ENCODE data around the gene PTGES2.

Gene PTGES2

GRCh38 chr9:128103589-128103962 is 24.0 kb downstream of the PTGES2 start:
- no peak for DNase-seq (ENCODE audit: low read depth)

DNA sequence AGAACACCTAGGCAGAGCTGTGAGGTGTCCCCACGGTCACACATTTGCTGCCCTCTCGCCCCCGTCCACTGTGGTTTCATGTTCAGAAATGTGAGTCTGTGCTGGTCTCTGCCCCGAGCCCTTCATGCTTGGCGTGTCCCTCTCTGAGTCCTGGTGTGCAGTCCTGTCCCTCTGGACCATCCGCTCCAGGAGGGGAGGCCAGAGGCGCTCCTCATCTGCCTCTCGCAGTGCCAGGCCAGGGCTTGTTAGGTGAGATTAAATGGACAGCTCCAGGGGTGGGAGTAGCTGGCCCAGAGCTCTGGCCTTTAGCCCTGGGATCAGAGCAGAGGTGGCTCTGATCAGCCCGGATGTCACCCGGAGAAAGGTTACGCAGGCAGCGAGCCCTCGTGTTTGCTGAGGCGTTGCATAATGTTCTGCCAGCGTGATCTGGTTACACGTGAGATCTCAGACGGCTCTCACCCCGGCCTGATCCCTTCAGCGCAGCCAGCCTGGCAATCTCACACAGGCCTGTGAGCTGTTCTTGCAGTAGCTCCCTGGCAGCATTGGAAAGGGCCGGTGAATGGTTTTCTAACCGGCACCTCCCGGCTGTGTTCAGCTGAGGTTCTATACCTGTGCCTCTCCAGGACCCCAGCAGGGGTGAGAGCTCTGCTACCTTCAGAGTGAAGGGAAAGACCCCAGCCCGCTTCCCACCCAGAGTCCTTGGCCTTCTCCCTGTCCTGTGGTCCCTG is 24.5 kb downstream of the PTGES2 start:
- DNase-seq (ENCODE audit: low read depth) = no peak

DNA sequence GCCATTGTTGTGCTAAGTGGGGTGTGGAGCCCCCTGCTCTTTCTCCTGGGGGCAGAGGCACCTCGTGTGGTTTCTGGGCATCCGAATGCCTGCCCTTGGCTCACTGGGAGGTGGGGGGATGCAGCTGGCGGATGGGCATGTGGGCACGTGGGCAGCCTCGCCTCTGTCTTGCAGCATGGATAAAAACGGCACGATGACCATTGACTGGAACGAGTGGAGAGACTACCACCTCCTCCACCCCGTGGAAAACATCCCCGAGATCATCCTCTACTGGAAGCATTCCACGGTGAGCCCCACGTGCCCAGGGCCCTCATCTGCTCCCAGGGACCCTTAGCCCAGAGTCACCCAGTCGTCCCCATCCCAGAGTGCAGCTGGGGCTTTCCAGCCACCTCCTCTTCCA is 25.3 kb downstream of the PTGES2 start:
- DNase-seq (ENCODE audit: low read depth) = no peak

DNA sequence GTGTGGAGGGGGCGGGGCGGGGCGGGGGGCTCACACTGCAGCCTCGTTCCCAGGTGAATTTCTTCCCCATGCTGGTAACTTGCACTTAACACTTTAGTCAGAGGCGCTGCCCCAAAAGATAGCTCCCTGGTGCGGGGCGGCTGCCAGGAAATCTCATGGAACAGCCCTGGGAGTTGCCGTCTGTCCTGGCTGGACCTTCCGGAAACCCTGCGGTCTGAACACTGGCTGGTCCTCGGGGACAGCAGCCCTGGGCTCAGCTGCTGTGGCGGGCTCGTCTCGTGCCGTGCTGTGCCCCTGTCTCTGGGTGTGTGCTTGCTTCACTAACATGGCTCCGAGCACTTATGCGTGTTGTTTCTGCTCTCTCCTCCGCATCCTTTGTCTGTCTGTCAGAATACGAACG is 25.8 kb downstream of the PTGES2 start:
- no peak for DNase-seq (ENCODE audit: low read depth)

- DNase-seq (ENCODE audit: low read depth) = no peak
These were observed 26.3 kb downstream of the PTGES2 start for GRCh38 chr9:128101231-128101661.

DNA sequence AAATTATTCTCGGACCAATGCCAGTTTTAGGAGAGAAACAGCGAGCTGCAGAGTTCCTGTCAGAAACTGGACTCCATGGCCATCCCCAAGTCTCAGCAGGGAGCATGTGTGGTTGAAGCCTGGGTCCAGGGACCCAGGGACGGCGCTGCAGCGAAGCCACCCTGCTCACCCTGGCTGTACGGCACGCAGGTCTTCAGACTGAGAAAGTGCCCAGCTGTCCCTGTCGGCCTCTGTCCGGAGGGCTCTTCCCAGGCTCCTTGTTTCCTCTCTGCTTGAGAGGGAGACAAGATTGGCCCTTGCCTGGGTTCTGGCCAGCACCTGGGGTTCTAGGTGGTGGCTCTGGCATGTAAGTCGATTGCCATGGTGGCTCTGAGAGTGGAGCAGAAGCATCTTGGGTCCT is 26.9 kb downstream of the PTGES2 start:
- DNase-seq (ENCODE audit: low read depth) = no peak

- peak; percentile 44 for DNase-seq (ENCODE audit: low read depth)
These were observed 27.5 kb downstream of the PTGES2 start for GRCh38 chr9:128099932-128100491.

- DNase-seq (ENCODE audit: low read depth) = peak; percentile 70
These were observed 28.1 kb downstream of the PTGES2 start for GRCh38 chr9:128099231-128099931.

- peak; percentile 99 for DNase-seq (ENCODE audit: low read depth)
These were observed 29.0 kb downstream of the PTGES2 start for GRCh38 chr9:128098297-128099230.

GRCh38 chr9:128097543-128098296 is 29.8 kb downstream of the PTGES2 start:
- DNase-seq (ENCODE audit: low read depth) = no peak

DNA sequence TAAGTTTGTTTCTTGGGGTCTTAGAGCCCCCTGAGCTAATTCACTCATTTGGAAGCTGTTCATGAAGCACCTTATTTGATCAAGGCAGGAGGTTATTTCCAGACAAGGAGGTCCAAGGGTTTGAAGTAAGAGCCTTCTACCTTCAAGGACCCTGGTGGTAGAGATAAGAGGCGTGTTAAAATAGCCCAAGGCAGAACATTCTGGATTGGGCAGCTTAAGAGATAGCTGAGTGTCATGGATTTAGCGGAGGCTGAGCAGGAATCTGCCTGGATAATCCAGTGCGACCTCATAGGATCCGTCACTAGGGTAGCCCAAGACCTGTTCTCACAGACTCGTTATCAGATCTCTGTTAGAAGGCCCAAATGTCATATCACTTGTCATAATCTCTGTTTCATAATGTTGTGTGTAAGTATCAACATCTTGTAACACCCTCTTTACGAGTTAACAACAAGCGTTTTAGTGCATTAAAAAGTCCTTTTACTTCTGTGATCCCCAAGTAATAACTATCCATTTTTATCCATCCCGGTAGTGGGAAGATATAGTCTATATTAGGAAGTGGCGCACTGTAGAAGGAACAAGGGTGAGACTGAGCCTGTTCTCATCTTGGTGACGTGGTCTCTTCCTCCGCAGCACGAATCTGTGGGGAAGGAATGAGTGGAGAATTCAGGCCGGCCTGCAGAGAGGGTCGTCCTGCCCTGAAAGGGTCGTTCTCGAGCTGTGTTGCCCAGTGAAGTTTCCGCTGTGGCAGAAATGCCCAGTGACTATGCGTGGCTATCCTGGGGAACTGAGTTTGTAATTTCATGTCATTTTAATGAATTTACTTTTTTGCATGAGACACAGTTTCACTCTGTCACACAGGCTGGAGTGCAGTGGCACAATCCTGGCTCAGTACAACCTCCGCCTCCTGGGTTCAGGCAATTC is 30.7 kb downstream of the PTGES2 start:
- DNase-seq (ENCODE audit: low read depth) = no peak

DNA sequence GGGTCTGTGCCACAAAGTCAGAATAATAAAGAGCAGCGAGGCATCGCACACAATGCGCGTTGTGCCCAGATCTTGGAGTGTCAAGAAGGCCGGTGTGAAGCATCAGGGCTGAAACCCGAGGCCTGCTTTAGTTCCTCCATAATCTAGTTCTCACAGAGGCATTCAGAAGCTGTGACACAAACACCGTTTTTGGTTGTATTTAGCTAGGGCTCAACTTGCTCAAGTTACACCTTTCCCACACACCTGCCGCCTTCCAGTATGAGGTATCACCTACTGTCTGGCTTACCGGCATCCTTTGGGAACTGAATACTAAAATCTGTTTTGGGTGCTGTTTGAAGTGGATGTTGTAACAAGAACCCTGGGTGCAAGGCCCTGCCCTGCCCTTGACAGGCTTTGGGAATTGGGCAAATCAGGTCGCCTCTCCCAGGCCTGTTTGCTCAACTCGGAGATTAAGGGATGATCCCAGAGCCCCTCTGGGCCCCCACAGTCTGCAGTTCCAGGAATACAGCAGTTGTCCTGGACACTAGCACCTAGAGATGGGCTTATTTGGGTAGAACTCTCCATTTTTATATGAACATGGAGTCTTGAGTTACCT is 32.5 kb downstream of the PTGES2 start:
- DNase-seq (ENCODE audit: low read depth) = no peak

- peak; percentile 98 for DNase-seq (ENCODE audit: low read depth)
These were observed 33.2 kb downstream of the PTGES2 start for GRCh38 chr9:128094166-128094949.

DNA sequence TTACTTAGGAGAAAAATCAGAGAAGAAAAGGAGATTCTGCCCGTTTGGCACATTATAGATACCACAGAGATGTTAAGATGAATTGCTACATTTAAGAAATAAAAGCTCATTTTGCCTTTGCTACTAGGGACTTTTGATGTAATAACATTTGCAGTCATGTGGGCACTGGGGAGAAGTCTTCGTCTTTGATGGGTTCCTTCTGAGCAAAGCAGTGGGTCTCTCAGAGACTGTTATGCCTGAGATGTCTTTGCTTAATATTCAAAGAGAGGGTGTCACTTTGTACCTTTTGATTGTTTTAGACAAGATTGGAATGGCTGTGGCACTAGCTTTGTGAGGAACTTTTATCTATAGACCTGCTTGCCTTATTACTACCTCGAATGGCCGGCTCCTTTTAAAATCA is 34.5 kb downstream of the PTGES2 start:
- DNase-seq (ENCODE audit: low read depth) = no peak

DNA sequence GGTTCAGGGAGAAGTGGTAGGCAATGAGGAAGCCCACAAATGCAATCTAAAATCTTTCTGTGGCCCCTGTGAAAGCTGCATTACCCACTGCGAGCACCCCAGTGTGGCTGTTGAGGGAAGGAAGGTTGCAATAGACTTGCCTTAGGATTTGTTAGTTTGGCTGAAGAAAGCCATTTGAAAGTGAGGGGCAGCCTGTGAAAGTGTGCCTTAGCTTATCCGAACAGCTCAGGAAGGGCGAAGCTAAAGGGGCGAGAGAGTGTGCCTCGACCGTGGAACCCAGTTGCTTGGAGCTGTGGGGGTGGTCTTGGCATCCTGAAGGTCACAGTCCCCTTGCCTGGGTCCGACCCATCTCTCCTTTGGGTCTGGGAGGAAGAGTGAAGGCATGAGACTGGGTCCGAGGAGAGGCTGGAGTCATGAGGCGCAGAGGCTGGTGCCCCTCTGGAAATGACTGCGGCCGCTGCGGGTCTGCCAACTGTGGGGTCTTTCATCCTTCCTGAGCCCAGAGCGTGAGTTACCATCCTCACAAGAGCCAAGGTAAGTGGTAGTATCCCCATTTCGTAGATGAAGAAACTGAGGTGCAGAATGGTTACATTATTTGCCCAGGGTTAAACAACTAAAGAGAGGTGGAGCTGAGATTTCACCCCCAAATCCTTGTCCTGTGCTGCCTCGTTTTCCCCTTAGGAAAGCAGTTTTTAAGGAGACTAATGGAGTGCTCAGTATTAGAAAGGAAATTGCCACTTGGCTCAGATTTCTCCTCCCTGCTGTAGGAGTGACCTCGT is 35.1 kb downstream of the PTGES2 start:
- no peak for DNase-seq (ENCODE audit: low read depth)

DNA sequence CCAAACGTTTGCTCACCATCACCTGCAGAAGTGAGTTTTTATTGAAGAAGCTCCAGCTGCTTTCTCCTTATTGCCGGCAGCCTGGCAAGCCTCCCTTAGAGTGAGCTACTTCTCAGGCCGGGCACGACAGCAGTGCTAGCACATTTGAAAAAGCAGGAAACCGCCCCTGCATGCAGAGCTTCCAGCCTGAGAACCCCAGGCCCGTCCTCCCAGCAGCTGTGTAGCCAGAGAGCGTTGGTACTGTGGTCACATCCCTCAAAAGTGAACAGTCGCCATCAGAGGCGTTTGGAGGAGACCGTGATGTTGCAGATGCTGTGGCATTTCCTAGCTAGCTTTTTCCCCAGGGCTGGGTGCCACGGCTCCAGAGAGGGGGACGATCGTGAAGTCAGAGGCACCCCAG is 36.0 kb downstream of the PTGES2 start:
- DNase-seq (ENCODE audit: low read depth) = no peak

DNA sequence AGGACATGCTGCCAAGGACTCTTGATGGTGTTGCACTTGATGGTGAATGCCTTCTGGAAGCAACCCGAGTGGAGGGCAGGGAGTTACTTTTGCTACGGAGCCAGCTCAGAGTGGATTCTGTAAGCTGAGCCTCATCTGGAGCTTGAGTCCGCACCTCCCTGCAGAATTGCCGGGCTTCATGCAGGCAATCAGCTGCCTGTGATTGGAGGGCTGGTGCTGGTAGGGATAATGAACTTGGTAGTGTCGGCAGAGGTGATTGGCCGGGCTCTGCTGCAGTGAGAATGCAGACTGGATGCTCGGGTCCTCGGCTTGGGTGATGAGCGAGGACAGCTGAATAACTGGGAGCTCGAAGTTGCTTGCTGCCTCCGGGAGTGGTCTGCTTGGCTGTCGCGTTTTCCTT is 36.4 kb downstream of the PTGES2 start:
- peak; percentile 94 for DNase-seq (ENCODE audit: low read depth)

DNA sequence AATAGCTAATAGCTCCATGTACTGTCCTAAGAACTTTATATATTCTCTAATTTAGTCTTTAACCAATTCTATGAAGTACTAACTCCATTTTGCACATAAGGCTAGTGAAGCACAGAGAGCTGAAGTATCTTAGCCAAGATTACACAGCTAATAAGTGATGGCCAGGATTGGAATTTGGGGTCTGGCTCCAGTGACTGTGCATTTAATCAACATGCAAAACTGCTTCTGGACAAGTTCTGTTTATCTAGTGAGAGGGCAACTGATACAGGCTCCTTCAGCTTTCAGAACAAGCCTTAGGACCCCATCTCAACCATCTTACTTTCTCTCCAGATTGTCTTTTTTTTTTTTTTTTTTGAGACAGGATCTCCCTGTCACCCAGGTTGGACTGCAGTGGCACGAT is 38.2 kb downstream of the PTGES2 start:
- DNase-seq (ENCODE audit: low read depth) = peak; percentile 26

Measured in EH (cell line).